ENCODE data around the gene OPTC.

- TF ChIP-seq CTCF (IDR thresholded peaks at IDR 0.05) (no peak), EZH2 (IDR thresholded peaks at IDR 0.05; ENCODE audit: borderline replicate concordance, insufficient read depth, low read depth, low read length, poor library complexity, severe bottlenecking) (no peak)
These were observed 1.7 kb upstream of the OPTC start for GRCh38 chr1:203492082-203492747.

Measured in B cell (primary cell).